HL-60 (cell line): Measurements from ENCODE around the gene PTGS1.

Experiments used
- DNase-seq, 2 experiments: peaks; one replicate each; pipeline ENCODE4 v3.0.0-alpha.2; 2010 to 2020; ENCODE audit warnings: low read depth in 1 of 2, low spot score in 1 of 2
- H3K27ac ChIP-seq: fragments of 250-450 bp; sonication (Bioruptor Pico); replicated peaks from 2 replicates; pipeline ENCODE4 v1.5.1; 2020; ENCODE audit warnings: mild to moderate bottlenecking, moderate library complexity
- H3K27me3 ChIP-seq: fragments of 250-450 bp; sonication (Bioruptor Pico); 2 replicates; pipeline ENCODE4 v1.5.1; 2021; ENCODE audit warnings: mild to moderate bottlenecking, moderate library complexity; ENCODE audit not compliant: insufficient read depth, poor library complexity, severe bottlenecking
- H3K4me3 ChIP-seq: replicated peaks from 2 replicates; pipeline ENCODE4 v1.5.1; 2011; ENCODE audit warnings: mild to moderate bottlenecking, control low read depth, low read length; ENCODE audit not compliant: insufficient read depth
- CTCF ChIP-seq: IDR thresholded peaks from one replicate; pipeline ENCODE4 v1.5.1; 2011; ENCODE audit warnings: low read length, control low read depth, inconsistent platforms; ENCODE audit not compliant: insufficient read depth
- GABPA ChIP-seq: IDR thresholded peaks from 2 replicates; pipeline ENCODE4 v1.6.1; 2012; ENCODE audit warnings: low read depth
- POLR2AphosphoS5 ChIP-seq: IDR thresholded peaks from 2 replicates; pipeline ENCODE4 v1.6.1; 2012; ENCODE audit warnings: low read depth
- REST ChIP-seq: IDR thresholded peaks from 2 replicates; pipeline ENCODE4 v1.6.1; 2012; ENCODE audit warnings: low read depth; ENCODE audit not compliant: insufficient replicate concordance
- SPI1 ChIP-seq: IDR thresholded peaks from 2 replicates; pipeline ENCODE4 v1.6.1; 2012; ENCODE audit warnings: low read depth, mild to moderate bottlenecking, borderline replicate concordance

The PTGS1 gene

GRCh38 chr9:122378236-122378635 lies 7.4 kb downstream of the PTGS1 start:
- Histone ChIP-seq H3K4me3 (no peak overlapping the region), H3K27ac (no peak overlapping the region), H3K27me3 (no peaks in the 10 kb centered on the region)
- no peak for DNase-seq
- no peak for TF ChIP-seq SPI1
- TF ChIP-seq CTCF, result no peak
- TF ChIP-seq REST, result no peak
- no peak for TF ChIP-seq POLR2AphosphoS5
- TF ChIP-seq GABPA, result no peak

- DNase-seq, result no peak
- peak; percentile 35 for TF ChIP-seq CTCF
- TF ChIP-seq REST, result no peak
- TF ChIP-seq POLR2AphosphoS5, result no peak
- TF ChIP-seq SPI1, result no peak
- TF ChIP-seq GABPA, result no peak
- Histone ChIP-seq H3K27me3 (no peaks in the 10 kb centered on the region), H3K27ac (no peak overlapping the region), H3K4me3 (no peak overlapping the region)
Measured at GRCh38 chr9:122379340-122379739, 8.5 kb downstream of the PTGS1 start.

GRCh38 chr9:122380293-122380692 lies 9.5 kb downstream of the PTGS1 start:
- no peak for DNase-seq
- TF ChIP-seq GABPA, result no peak
- TF ChIP-seq SPI1, result no peak
- TF ChIP-seq POLR2AphosphoS5, result no peak
- TF ChIP-seq CTCF, result no peak
- TF ChIP-seq REST, result no peak
- H3K4me3 ChIP-seq, result no peak overlapping the region
- no peak overlapping the region for H3K27ac ChIP-seq
- H3K27me3 ChIP-seq, result no peaks in the 10 kb centered on the region
